Measurements from ENCODE around the gene ENTPD1. TPM values are rescaled to one million over a fixed set of nuclear protein-coding genes. Genes with fewer than 3 reads are reported as not detected.
A peak's percentile ranks its signal among the peaks of the same experiment; 100 is the strongest.

Gene ENTPD1
- polyA plus RNA-seq, 2 of the 4 experiments (the other 2 are of a cell fraction): 0.08 to 0.14 TPM

DNA sequence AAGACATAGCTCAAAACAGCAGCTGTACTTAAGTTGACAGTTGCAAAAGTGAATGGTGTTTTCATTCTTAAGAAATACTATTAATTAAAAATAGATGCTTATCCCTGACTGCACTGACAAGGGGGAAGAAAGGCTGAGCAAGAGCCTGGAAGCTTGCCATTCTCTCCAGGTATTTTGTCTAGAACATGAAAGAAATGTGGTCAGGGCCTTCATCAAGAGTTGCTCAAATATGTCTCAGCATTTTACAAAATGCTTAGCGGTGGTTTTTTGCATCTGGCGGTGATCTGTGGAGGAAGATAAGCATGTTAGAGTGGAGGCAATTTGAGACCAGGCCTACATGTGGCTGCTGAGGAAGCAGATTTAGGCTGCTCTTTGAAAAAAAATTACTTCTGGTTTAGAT lies 105.4 kb downstream of the ENTPD1 start:
- ChIA-PET CTCF (interaction anchor here (0.6 to 1.3 kb wide), 4 partner anchors 19 to 431 kb away, joined by 3 to 6 read pairs (median 3); partner anchors contain the start of gene TCTN3), POLR2A (no interaction called here)
- DNase-seq (ENCODE audit: low read depth in 1 of 2, low spot score in 1 of 2): no peak
- H3K9me3 ChIP-seq: no peaks in the 10 kb centered on the region
- WGBS (ENCODE audit: missing lambda C conversion rate): 96% methylated on average over 2 of the region's 2 CpGs
- TF ChIP-seq MAFK (IDR thresholded peaks at IDR 0.05; ENCODE audit: partially characterized antibody) (no peak), PHF8 (IDR thresholded peaks at IDR 0.05; ENCODE audit: borderline replicate concordance, low read depth) (no peak), RNF2 (IDR thresholded peaks at IDR 0.05; ENCODE audit: borderline replicate concordance, low read depth) (no peak), FOSB (CRISPR knock-in tag; IDR thresholded peaks at IDR 0.05) (no peak), RFX5 (IDR thresholded peaks at IDR 0.05) (no peak), NFE2L2 (conservative IDR thresholded peaks at IDR 0.05; ENCODE audit: low read length) (no peak), HOXB5 (CRISPR knock-in tag; IDR thresholded peaks at IDR 0.05) (no peak)
- TF ChIP-seq, protein P1, sequence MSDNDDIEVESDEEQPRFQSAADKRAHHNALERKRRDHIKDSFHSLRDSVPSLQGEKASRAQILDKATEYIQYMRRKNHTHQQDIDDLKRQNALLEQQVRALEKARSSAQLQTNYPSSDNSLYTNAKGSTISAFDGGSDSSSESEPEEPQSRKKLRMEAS (IDR thresholded peaks at IDR 0.05): no peak
- TF ChIP-seq, protein P2, sequence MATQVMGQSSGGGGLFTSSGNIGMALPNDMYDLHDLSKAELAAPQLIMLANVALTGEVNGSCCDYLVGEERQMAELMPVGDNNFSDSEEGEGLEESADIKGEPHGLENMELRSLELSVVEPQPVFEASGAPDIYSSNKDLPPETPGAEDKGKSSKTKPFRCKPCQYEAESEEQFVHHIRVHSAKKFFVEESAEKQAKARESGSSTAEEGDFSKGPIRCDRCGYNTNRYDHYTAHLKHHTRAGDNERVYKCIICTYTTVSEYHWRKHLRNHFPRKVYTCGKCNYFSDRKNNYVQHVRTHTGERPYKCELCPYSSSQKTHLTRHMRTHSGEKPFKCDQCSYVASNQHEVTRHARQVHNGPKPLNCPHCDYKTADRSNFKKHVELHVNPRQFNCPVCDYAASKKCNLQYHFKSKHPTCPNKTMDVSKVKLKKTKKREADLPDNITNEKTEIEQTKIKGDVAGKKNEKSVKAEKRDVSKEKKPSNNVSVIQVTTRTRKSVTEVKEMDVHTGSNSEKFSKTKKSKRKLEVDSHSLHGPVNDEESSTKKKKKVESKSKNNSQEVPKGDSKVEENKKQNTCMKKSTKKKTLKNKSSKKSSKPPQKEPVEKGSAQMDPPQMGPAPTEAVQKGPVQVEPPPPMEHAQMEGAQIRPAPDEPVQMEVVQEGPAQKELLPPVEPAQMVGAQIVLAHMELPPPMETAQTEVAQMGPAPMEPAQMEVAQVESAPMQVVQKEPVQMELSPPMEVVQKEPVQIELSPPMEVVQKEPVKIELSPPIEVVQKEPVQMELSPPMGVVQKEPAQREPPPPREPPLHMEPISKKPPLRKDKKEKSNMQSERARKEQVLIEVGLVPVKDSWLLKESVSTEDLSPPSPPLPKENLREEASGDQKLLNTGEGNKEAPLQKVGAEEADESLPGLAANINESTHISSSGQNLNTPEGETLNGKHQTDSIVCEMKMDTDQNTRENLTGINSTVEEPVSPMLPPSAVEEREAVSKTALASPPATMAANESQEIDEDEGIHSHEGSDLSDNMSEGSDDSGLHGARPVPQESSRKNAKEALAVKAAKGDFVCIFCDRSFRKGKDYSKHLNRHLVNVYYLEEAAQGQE (IDR thresholded peaks at IDR 0.05): no peak
- no peak overlapping the region for H3K4me2 ChIP-seq
- no peak overlapping the region for H3K4me3 ChIP-seq
- no peak for FAIRE-seq
- no peak for ATAC-seq
- peaks cover 10% of the 10 kb centered on the region for H3K4me1 ChIP-seq
- H3K27ac ChIP-seq: no peak overlapping the region

DNA sequence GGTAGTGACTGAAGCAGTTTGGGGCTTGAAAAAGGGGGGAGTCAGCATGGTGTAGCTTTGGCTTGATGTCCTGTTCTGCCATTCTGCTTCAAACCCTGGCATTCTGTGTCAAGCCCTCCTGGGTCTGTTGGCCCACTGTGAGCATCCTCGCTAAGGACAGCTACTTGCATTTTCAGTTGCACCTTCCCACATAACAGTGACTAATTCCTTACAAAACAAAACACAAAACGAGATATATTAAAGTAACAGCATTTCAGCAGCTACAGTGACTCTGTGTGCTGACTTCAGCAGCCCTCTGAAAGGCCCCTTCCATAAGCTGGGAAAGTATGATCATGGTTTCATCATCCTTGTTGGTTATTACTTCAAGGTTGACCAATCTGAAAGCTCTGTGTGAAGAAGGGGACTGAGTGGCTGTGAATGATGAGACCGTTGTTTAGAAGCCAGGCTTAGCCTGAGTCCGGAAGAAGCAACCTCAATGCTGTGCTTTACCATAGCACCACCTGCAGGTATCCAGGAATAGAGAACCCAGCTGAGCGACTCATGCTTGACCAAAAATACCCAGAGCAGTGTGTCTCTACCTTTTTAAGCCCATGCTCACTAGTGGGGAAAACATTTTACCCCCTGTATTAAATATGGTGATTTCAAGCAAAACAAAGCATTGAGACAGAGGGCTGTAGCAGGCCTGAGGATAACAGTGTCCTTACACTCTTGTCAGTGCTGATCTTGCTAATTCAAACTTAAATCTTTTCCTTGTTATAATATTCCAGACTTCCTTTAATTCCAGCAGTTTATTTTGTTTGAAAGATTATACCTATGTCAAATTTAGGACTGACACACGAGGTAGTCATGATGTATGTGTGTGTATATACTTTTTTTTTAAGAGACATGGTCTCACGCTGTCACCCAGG lies 109.2 kb downstream of the ENTPD1 start:
- Histone ChIP-seq H3K4me3 (no peak overlapping the region), H3K27ac (no peak overlapping the region), H3K4me1 (no peaks in the 10 kb centered on the region), H3K4me2 (no peak overlapping the region), H3K9me3 (no peaks in the 10 kb centered on the region)
- ChIA-PET POLR2A (interaction anchor here (1.8 kb wide), 1 partner anchor 171 kb away, joined by 5 read pairs; the partner anchor contains the start of gene TCTN3), CTCF (interaction anchor here (0.9 to 4.9 kb wide), 9 partner anchors 16 to 490 kb away, joined by 3 to 27 read pairs (median 3); partner anchors contain the start of gene TCTN3)
- whole genome bisulfite sequencing (ENCODE audit: missing lambda C conversion rate): 28% methylated on average over 7 of the region's 7 CpGs
- FAIRE-seq (no peak), DNase-seq (ENCODE audit: low read depth in 1 of 2, low spot score in 1 of 2) (peak; percentile 49 to 67), ATAC-seq (peak; percentile 96 to 99)
- TF ChIP-seq NFE2L2 (conservative IDR thresholded peaks at IDR 0.05; ENCODE audit: low read length) (no peak), NR3C1 (IDR thresholded peaks at IDR 0.05) (no peak), RAD21 (conservative IDR thresholded peaks at IDR 0.05 in 1 of 2, IDR thresholded peaks at IDR 0.05 in 1 of 2) (peak; percentile 64 to 77), SMC3 (IDR thresholded peaks at IDR 0.05) (peak; percentile 53)
- TF ChIP-seq, protein P3, sequence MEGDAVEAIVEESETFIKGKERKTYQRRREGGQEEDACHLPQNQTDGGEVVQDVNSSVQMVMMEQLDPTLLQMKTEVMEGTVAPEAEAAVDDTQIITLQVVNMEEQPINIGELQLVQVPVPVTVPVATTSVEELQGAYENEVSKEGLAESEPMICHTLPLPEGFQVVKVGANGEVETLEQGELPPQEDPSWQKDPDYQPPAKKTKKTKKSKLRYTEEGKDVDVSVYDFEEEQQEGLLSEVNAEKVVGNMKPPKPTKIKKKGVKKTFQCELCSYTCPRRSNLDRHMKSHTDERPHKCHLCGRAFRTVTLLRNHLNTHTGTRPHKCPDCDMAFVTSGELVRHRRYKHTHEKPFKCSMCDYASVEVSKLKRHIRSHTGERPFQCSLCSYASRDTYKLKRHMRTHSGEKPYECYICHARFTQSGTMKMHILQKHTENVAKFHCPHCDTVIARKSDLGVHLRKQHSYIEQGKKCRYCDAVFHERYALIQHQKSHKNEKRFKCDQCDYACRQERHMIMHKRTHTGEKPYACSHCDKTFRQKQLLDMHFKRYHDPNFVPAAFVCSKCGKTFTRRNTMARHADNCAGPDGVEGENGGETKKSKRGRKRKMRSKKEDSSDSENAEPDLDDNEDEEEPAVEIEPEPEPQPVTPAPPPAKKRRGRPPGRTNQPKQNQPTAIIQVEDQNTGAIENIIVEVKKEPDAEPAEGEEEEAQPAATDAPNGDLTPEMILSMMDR (IDR thresholded peaks at IDR 0.05): peak; percentile 58

DNA sequence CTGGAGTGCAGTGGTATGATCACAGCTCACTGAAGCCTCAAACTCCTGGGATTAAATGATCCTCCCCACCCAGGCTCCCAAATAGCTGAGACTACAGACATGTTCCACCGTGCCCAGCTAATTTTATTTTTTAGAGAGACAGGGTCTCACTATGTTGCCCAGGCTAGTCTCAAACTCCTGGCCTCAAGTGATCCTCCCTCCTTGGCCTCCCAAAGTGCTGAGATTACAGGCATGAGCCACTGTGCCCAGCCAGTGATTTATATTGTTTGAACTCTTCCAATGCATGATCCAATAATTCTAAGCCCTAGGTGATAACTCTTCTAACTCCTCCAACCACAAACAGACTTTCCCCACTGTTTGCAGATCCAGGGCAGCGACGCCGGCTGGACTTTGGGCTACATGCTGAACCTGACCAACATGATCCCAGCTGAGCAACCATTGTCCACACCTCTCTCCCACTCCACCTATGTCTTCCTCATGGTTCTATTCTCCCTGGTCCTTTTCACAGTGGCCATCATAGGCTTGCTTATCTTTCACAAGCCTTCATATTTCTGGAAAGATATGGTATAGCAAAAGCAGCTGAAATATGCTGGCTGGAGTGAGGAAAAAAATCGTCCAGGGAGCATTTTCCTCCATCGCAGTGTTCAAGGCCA lies 110.0 kb downstream of the ENTPD1 start:
- FAIRE-seq: no peak

More for the DNA sequence above, 110.0 kb downstream of the ENTPD1 start:
- ChIA-PET CTCF (interaction anchor here (0.9 to 4.9 kb wide), 5 partner anchors 17 to 491 kb away, joined by 3 to 27 read pairs (median 4); partner anchors contain the start of gene TCTN3), POLR2A (interaction anchor here (1.8 kb wide), 1 partner anchor 172 kb away, joined by 5 read pairs; the partner anchor contains the start of gene TCTN3)
- no peaks in the 10 kb centered on the region for H3K4me1 ChIP-seq
- H3K9me3 ChIP-seq: no peaks in the 10 kb centered on the region
- DNase-seq (ENCODE audit: low read depth in 1 of 2, low spot score in 1 of 2) (no peak), ATAC-seq (no peak)
- H3K4me2 ChIP-seq: no peak overlapping the region
- H3K4me3 ChIP-seq: no peak overlapping the region
- no peak overlapping the region for H3K27ac ChIP-seq
- WGBS (ENCODE audit: missing lambda C conversion rate): 68% methylated on average over 6 of the region's 6 CpGs
- no peak for TF ChIP-seq MYC (IDR thresholded peaks at IDR 0.05; ENCODE audit: borderline replicate concordance, low read length)
